Hepatocyte (in vitro differentiated cells): ENCODE data around the gene MBP. TPM values are rescaled to one million over a fixed set of nuclear protein-coding genes. Genes with fewer than 3 reads are reported as not detected.

ENCODE experiments used
- DNase-seq: peaks from one replicate; pipeline ENCODE4 v3.0.0-alpha.2; 2016; ENCODE audit warnings: low spot score
- H2AFZ ChIP-seq: fragments of 200-600 bp; sonication (generic); 2 replicates; pipeline ENCODE4 v1.6.0; 2016; ENCODE audit warnings: antibody characterized with exemption, mild to moderate bottlenecking
- H3K27ac ChIP-seq: fragments of 200-600 bp; sonication (generic); 2 replicates; pipeline ENCODE4 v1.5.1; 2016; ENCODE audit warnings: mild to moderate bottlenecking
- H3K27me3 ChIP-seq: fragments of 200-600 bp; sonication (generic); 2 replicates; pipeline ENCODE4 v1.6.1; 2016
- H3K36me3 ChIP-seq: fragments of 200-600 bp; sonication (generic); replicated peaks from 2 replicates; pipeline ENCODE4 v1.5.1; 2016; ENCODE audit warnings: low read depth; ENCODE audit not compliant: insufficient read depth
- H3K4me1 ChIP-seq: fragments of 200-600 bp; sonication (generic); 2 replicates; pipeline ENCODE4 v1.5.1; 2016; ENCODE audit warnings: mild to moderate bottlenecking, moderate library complexity; ENCODE audit not compliant: insufficient read depth
- H3K4me2 ChIP-seq: fragments of 200-600 bp; sonication (generic); 2 replicates; pipeline ENCODE4 v1.6.0; 2016
- H3K4me3 ChIP-seq: fragments of 200-600 bp; sonication (generic); 2 replicates; pipeline ENCODE4 v1.5.1; 2016; ENCODE audit warnings: mild to moderate bottlenecking
- H3K79me2 ChIP-seq: fragments of 200-600 bp; sonication (generic); 2 replicates; pipeline ENCODE4 v1.6.0; 2017; ENCODE audit warnings: mild to moderate bottlenecking
- H3K9me2 ChIP-seq: fragments of 200-600 bp; sonication (generic); replicated peaks from 2 replicates; pipeline ENCODE4 v1.6.0; 2017; ENCODE audit warnings: mild to moderate bottlenecking; ENCODE audit not compliant: insufficient read depth
- H3K9me3 ChIP-seq: fragments of 200-600 bp; sonication (generic); 2 replicates; pipeline ENCODE4 v1.5.1; 2016; ENCODE audit warnings: low read depth, mild to moderate bottlenecking
- H4K20me1 ChIP-seq: fragments of 200-600 bp; sonication (generic); 2 replicates; pipeline ENCODE4 v1.6.0; 2016; ENCODE audit warnings: mild to moderate bottlenecking; ENCODE audit not compliant: insufficient read depth, poor library complexity, severe bottlenecking
- EZH2 ChIP-seq: fragments of 200-600 bp; sonication (generic); IDR thresholded peaks from 2 replicates; pipeline ENCODE4 v1.6.1; 2016; ENCODE audit warnings: antibody characterized with exemption, mild to moderate bottlenecking, borderline replicate concordance
- EZH2phosphoT487 ChIP-seq: fragments of 200-600 bp; sonication (generic); IDR thresholded peaks from one replicate; pipeline ENCODE4 v1.6.1; 2018; ENCODE audit warnings: antibody characterized with exemption, mild to moderate bottlenecking, low read depth, moderate library complexity; ENCODE audit not compliant: unreplicated experiment, severe bottlenecking
- WGBS: methylation state at CpG from one replicate; pipeline ENCODE4 v1.1.6; 2016; ENCODE audit warnings: low lambda C conversion rate; ENCODE audit errors: missing lambda C conversion rate; 5-methylcytosine and 5-hydroxymethylcytosine counted together
- polyA plus RNA-seq: library from polyadenylated mRNA; unstranded; fragments of >200 nt; fragmentation: Nextera tagmentation; extraction: Ambion mirVana; gene quantifications from 2 replicates; pipeline ENCODE4 v1.2.1, GENCODE V29; 2016
- total RNA-seq: library from RNA; depleted of rRNA; stranded (reverse); fragments of >200 nt; gene quantifications from 2 replicates; pipeline ENCODE4 v1.2.3, GENCODE V29; 2014
- TF ChIP-seq, protein P1 (sequence below): fragments of 200-600 bp; sonication (generic); IDR thresholded peaks from 2 replicates; pipeline ENCODE4 v1.5.1; 2016; ENCODE audit warnings: antibody characterized with exemption, mild to moderate bottlenecking; ENCODE audit not compliant: poor library complexity

MBP gene
- total and polyA plus RNA-seq, 2 experiments from 2014 or later = 21.6 to 22.1 TPM

DNA sequence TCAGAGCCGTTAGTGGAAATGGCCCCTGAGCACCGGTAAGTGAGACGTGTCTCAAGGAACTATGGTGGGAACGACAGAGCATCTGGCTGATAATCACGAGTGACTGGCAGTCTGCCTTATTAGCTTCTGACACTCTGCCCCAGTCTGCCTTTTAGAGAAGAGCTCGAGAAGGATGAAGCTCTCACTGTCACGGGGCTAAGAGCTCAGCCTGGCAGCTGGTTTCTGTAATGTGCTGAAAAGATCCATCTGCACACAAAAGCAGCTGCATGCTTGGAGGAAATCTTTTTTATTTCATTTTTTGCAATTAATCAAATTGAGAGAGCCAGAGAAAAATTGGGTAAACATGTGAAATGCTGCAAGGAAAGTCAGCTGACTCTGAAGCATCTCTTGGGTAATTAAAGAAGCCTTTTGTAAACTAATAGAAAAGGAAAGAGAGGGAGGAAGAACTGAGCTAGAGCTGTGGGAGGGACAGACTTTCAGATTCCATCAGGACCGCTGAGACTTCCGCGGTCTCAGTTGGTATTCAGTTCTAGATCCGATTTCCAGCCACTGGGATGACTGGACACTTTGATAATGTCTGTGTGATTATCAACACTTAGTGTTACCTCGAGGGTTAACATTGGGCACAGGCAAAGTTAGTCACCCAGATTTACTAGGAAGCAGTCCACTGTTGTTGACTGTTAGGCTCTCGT, 24.4 kb downstream of the MBP start:
- Histone ChIP-seq H3K9me2 (no peaks in the 10 kb centered on the region), H3K4me3 (no peak overlapping the region), H4K20me1 (no peaks in the 10 kb centered on the region), H3K79me2 (peaks cover 2% of the 10 kb centered on the region), H2AFZ (no peak overlapping the region), H3K4me2 (peak overlapping the region; percentile 57), H3K36me3 (no peaks in the 10 kb centered on the region), H3K4me1 (peaks cover 26% of the 10 kb centered on the region), H3K9me3 (no peaks in the 10 kb centered on the region), H3K27me3 (no peaks in the 10 kb centered on the region), H3K27ac (peak overlapping the region; percentile 20)
- peak; percentile 37 for DNase-seq
- WGBS = 49% methylated on average over 13 of the region's 13 CpGs
- TF ChIP-seq EZH2phosphoT487 (no peak), EZH2 (no peak)
- TF ChIP-seq, protein P1, sequence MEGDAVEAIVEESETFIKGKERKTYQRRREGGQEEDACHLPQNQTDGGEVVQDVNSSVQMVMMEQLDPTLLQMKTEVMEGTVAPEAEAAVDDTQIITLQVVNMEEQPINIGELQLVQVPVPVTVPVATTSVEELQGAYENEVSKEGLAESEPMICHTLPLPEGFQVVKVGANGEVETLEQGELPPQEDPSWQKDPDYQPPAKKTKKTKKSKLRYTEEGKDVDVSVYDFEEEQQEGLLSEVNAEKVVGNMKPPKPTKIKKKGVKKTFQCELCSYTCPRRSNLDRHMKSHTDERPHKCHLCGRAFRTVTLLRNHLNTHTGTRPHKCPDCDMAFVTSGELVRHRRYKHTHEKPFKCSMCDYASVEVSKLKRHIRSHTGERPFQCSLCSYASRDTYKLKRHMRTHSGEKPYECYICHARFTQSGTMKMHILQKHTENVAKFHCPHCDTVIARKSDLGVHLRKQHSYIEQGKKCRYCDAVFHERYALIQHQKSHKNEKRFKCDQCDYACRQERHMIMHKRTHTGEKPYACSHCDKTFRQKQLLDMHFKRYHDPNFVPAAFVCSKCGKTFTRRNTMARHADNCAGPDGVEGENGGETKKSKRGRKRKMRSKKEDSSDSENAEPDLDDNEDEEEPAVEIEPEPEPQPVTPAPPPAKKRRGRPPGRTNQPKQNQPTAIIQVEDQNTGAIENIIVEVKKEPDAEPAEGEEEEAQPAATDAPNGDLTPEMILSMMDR = no peak

DNA sequence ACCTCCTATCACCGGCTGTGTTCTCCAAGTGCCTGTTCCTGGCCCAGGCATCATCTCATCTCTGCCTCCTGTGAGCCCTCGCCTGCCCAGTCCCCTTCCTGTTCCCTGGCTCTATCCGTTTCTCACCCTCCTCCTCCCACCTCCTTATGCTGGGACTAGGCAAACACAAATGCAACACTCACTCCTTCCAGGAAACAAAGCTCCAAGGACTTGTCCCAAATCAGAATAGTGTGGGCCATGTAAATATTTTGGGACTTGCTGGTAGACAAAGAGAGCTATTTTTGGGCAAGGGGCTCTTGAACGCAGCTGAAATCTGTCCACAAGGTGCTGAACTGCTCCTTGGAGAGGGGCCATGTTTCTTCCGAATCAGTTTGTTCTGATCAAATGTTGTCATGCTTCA, 25.3 kb downstream of the MBP start:
- Histone ChIP-seq H2AFZ (no peak overlapping the region), H3K9me2 (no peaks in the 10 kb centered on the region), H3K4me1 (peaks cover 35% of the 10 kb centered on the region), H4K20me1 (no peaks in the 10 kb centered on the region), H3K4me2 (no peak overlapping the region), H3K79me2 (no peaks in the 10 kb centered on the region), H3K27ac (peak overlapping the region; percentile 10), H3K4me3 (no peak overlapping the region), H3K36me3 (no peaks in the 10 kb centered on the region), H3K27me3 (no peaks in the 10 kb centered on the region), H3K9me3 (no peaks in the 10 kb centered on the region)
- DNase-seq = no peak
- TF ChIP-seq, protein P1 = no peak
- TF ChIP-seq EZH2phosphoT487 (no peak), EZH2 (no peak)
- WGBS = 81% methylated on average over 5 of the region's 5 CpGs

DNA sequence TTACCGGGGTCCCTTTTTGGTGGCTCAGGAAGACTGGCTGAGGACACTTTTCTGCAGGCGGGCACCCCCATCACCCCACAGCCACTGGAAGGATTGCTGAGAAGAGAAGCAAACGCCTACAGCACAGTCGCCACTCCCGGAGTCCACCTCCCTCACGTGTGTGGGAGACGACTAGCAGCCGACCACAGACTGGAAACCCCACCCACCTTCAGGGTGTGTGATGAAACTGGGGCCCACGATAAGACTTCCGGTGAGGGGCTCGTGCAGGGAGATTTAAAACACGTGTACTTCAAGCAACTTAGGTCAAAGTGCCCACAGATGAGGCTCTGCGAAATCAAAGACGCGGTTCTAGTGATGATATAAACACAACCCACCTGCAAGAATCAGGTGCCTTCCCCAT, 26.3 kb downstream of the MBP start:
- Histone ChIP-seq H3K4me1 (peaks cover 41% of the 10 kb centered on the region), H3K36me3 (no peaks in the 10 kb centered on the region), H3K27me3 (no peaks in the 10 kb centered on the region), H3K9me3 (no peaks in the 10 kb centered on the region), H3K27ac (no peak overlapping the region), H4K20me1 (no peaks in the 10 kb centered on the region), H3K9me2 (no peaks in the 10 kb centered on the region), H2AFZ (no peak overlapping the region), H3K4me3 (no peak overlapping the region), H3K79me2 (no peaks in the 10 kb centered on the region), H3K4me2 (no peak overlapping the region)
- no peak for TF ChIP-seq EZH2phosphoT487
- TF ChIP-seq, protein P1 = no peak
- TF ChIP-seq EZH2 = no peak
- no peak for DNase-seq
- WGBS = 78% methylated on average over 15 of the region's 15 CpGs
